Measurements from ENCODE around the gene TREML2.

The TREML2 gene

GRCh38 chr6:41157323-41157722 lies 43.6 kb downstream of the TREML2 start:
- no peak overlapping the region for H3K4me2 ChIP-seq (ENCODE audit: low read depth, low read length)
- H4K20me1 ChIP-seq (ENCODE audit: insufficient read depth, low read length), result no peaks in the 10 kb centered on the region
- H3K9ac ChIP-seq (ENCODE audit: low read length), result no peak overlapping the region
- no peaks in the 10 kb centered on the region for H3K79me2 ChIP-seq (ENCODE audit: low read length)
- H2AFZ ChIP-seq (ENCODE audit: low read length), result no peak overlapping the region
- no peaks in the 10 kb centered on the region for H3K36me3 ChIP-seq (replicated peaks; ENCODE audit: insufficient read depth, low read length)
- no peaks in the 10 kb centered on the region for H3K27me3 ChIP-seq (replicated peaks; ENCODE audit: insufficient read depth, low read length)
- no peak overlapping the region for H3K27ac ChIP-seq (ENCODE audit: low read length)
- no peak overlapping the region for H3K4me3 ChIP-seq (ENCODE audit: low read length)
- no peaks in the 10 kb centered on the region for H3F3A ChIP-seq (ENCODE audit: insufficient read depth, low read length)
- no peak for TF ChIP-seq EZH2 (optimal IDR thresholded peaks at IDR 0.05; ENCODE audit: low read depth, low read length)
- TF ChIP-seq CTCF (IDR thresholded peaks at IDR 0.05; ENCODE audit: low read length), result no peak
- no peak for TF ChIP-seq EZH2phosphoT487 (IDR thresholded peaks at IDR 0.05; ENCODE audit: low read length)
- H3K4me1 ChIP-seq (ENCODE audit: low read length), result no peaks in the 10 kb centered on the region
- no peak for DNase-seq
- H3K9me3 ChIP-seq (replicated peaks; ENCODE audit: insufficient read depth, low read length), result no peaks in the 10 kb centered on the region
- no peaks in the 10 kb centered on the region for H3K9me2 ChIP-seq (replicated peaks; ENCODE audit: insufficient read depth, low read length)

- Histone ChIP-seq H3F3A (ENCODE audit: insufficient read depth, low read length) (no peaks in the 10 kb centered on the region), H3K9ac (ENCODE audit: low read length) (no peak overlapping the region), H3K27me3 (replicated peaks; ENCODE audit: insufficient read depth, low read length) (no peaks in the 10 kb centered on the region), H3K9me3 (replicated peaks; ENCODE audit: insufficient read depth, low read length) (no peaks in the 10 kb centered on the region), H3K9me2 (replicated peaks; ENCODE audit: insufficient read depth, low read length) (no peaks in the 10 kb centered on the region), H3K4me3 (ENCODE audit: low read length) (no peak overlapping the region), H3K79me2 (ENCODE audit: low read length) (no peaks in the 10 kb centered on the region), H3K36me3 (replicated peaks; ENCODE audit: insufficient read depth, low read length) (no peaks in the 10 kb centered on the region), H4K20me1 (ENCODE audit: insufficient read depth, low read length) (no peaks in the 10 kb centered on the region), H2AFZ (ENCODE audit: low read length) (no peak overlapping the region), H3K4me2 (ENCODE audit: low read depth, low read length) (no peak overlapping the region), H3K4me1 (ENCODE audit: low read length) (no peaks in the 10 kb centered on the region), H3K27ac (ENCODE audit: low read length) (no peak overlapping the region)
- no peak for DNase-seq
- no peak for TF ChIP-seq EZH2phosphoT487 (IDR thresholded peaks at IDR 0.05; ENCODE audit: low read length)
- TF ChIP-seq EZH2 (optimal IDR thresholded peaks at IDR 0.05; ENCODE audit: low read depth, low read length), result no peak
- no peak for TF ChIP-seq CTCF (IDR thresholded peaks at IDR 0.05; ENCODE audit: low read length)
Observed at GRCh38 chr6:41156771-41157170, 44.2 kb downstream of the TREML2 start.

GRCh38 chr6:41156001-41156400 lies 44.9 kb downstream of the TREML2 start:
- H2AFZ ChIP-seq (ENCODE audit: low read length), result no peak overlapping the region
- no peaks in the 10 kb centered on the region for H3K36me3 ChIP-seq (replicated peaks; ENCODE audit: insufficient read depth, low read length)
- TF ChIP-seq CTCF (IDR thresholded peaks at IDR 0.05; ENCODE audit: low read length), result no peak
- TF ChIP-seq EZH2phosphoT487 (IDR thresholded peaks at IDR 0.05; ENCODE audit: low read length), result no peak
- no peak for TF ChIP-seq EZH2 (optimal IDR thresholded peaks at IDR 0.05; ENCODE audit: low read depth, low read length)
- no peaks in the 10 kb centered on the region for H3K9me3 ChIP-seq (replicated peaks; ENCODE audit: insufficient read depth, low read length)
- no peaks in the 10 kb centered on the region for H3K79me2 ChIP-seq (ENCODE audit: low read length)
- no peaks in the 10 kb centered on the region for H3K9me2 ChIP-seq (replicated peaks; ENCODE audit: insufficient read depth, low read length)
- H3F3A ChIP-seq (ENCODE audit: insufficient read depth, low read length), result no peaks in the 10 kb centered on the region
- no peak overlapping the region for H3K4me3 ChIP-seq (ENCODE audit: low read length)
- H4K20me1 ChIP-seq (ENCODE audit: insufficient read depth, low read length), result no peaks in the 10 kb centered on the region
- no peak overlapping the region for H3K27ac ChIP-seq (ENCODE audit: low read length)
- no peak overlapping the region for H3K4me2 ChIP-seq (ENCODE audit: low read depth, low read length)
- no peak for DNase-seq
- no peaks in the 10 kb centered on the region for H3K4me1 ChIP-seq (ENCODE audit: low read length)
- no peak overlapping the region for H3K9ac ChIP-seq (ENCODE audit: low read length)
- H3K27me3 ChIP-seq (replicated peaks; ENCODE audit: insufficient read depth, low read length), result no peaks in the 10 kb centered on the region

Measured in MM.1S (cell line).